K562 (cell line): ENCODE measurements around the gene GLIS2. TPM values are rescaled to one million over a fixed set of nuclear protein-coding genes. Genes with fewer than 3 reads are reported as not detected.
A peak's percentile ranks its signal among the peaks of the same experiment; 100 is the strongest.

ENCODE experiments used
- ATAC-seq: fragments of 200-7000 bp; cut with Tn5 transposase; 3 replicates; pipeline ENCODE4 v1.9.1; 2020; ENCODE audit warnings: moderate library complexity
- BruUV-seq: library from RNA; stranded (reverse); fragments of 400-500 nt; replicated peaks from 2 replicates; lab custom pipeline; 2021; lab: Mats Ljungman, UMichigan
- CTCF ChIA-PET: fragments of 300-600 bp; formaldehyde crosslinking; extraction: SDS; loops from one replicate; lab custom pipeline; 2021; ENCODE audit warnings: low intra/inter-chr PET ratio; lab: Yijun Ruan, JAX
- POLR2A ChIA-PET: fragments of 300-600, 350-650 bp; sonication (Branson Sonifier 250); formaldehyde crosslinking; extraction: SDS; loops from one replicate; lab custom pipeline; 2021; ENCODE audit warnings: antibody characterized with exemption, inconsistent platforms; lab: Yijun Ruan, JAX
- DNase-seq, 4 experiments: peaks; one replicate each; pipeline versions ENCODE4 v3.0.0 to v3.0.0-alpha.2; 2011 to 2018; ENCODE audit warnings: low spot score in 3 of 4, mixed read lengths in 3 of 4; ENCODE audit errors: extremely low read depth in 1 of 4
- FAIRE-seq: peaks from 2 replicates; lab custom pipeline; 2011; peaks lifted over from hg19 to GRCh38; lab: Jason Lieb, UNC
- H2AFZ ChIP-seq: 2 replicates; pipeline ENCODE4 v1.6.0; 2011; ENCODE audit warnings: low read depth, low read length, control low read depth, inconsistent platforms
- H3K27ac ChIP-seq: fragments of 200-600 bp; 3 replicates; pipeline ENCODE4 v1.8.0; 2011; ENCODE audit warnings: low read depth, mild to moderate bottlenecking, control low read depth, inconsistent platforms, low read length, moderate library complexity, mixed read lengths; ENCODE audit errors: extremely low read depth
- H3K27me3 ChIP-seq, 2 experiments: fragments of 300-600 bp in 1 of 2; 2 replicates in 1 of 2; 3 replicates in 1 of 2; pipeline versions ENCODE4 v1.6.0 to v1.8.0; 2011; ENCODE audit warnings: inconsistent platforms in 2 of 2, low read length in 2 of 2, mild to moderate bottlenecking in 1 of 2, mixed read lengths in 1 of 2, moderate library complexity in 1 of 2; ENCODE audit not compliant: control insufficient read depth in 2 of 2, insufficient read depth in 2 of 2
- H3K36me3 ChIP-seq: fragments of 300-600 bp; 3 replicates; pipeline ENCODE4 v1.8.0; 2011; ENCODE audit warnings: mild to moderate bottlenecking, low read length, inconsistent platforms; ENCODE audit not compliant: control insufficient read depth, insufficient read depth
- H3K4me1 ChIP-seq, 2 experiments: fragments of 200-600 bp in 1 of 2; replicated peaks in 1 of 2; 2 replicates in 1 of 2; 3 replicates in 1 of 2; pipeline versions ENCODE4 v1.5.1 to v1.8.0; 2011; ENCODE audit warnings: inconsistent platforms in 2 of 2, low read length in 2 of 2, mild to moderate bottlenecking in 1 of 2, mixed read lengths in 1 of 2, moderate library complexity in 1 of 2; ENCODE audit not compliant: control insufficient read depth in 2 of 2, insufficient read depth in 2 of 2
- H3K4me2 ChIP-seq: 2 replicates; pipeline ENCODE4 v1.6.1; 2011; ENCODE audit warnings: low read length, control low read depth, inconsistent platforms, mixed read lengths; ENCODE audit not compliant: insufficient read depth
- H3K4me3 ChIP-seq: fragments of 200-600 bp; sonication (generic), shearing (Covaris generic); 2 replicates; pipeline ENCODE4 v1.5.1; 2016; ENCODE audit warnings: control low read depth, inconsistent platforms
- H3K79me2 ChIP-seq: fragments of 200-600 bp; 3 replicates; pipeline ENCODE4 v1.8.0; 2011; ENCODE audit warnings: low read length, inconsistent platforms; ENCODE audit not compliant: control insufficient read depth, insufficient read depth
- H3K9ac ChIP-seq, 2 experiments: 2 replicates each; pipeline versions ENCODE4 v1.6.0 to v1.6.1; 2011; ENCODE audit warnings: low read depth in 2 of 2, low read length in 2 of 2, control low read depth in 1 of 2, inconsistent platforms in 1 of 2, mild to moderate bottlenecking in 1 of 2, mixed read lengths in 1 of 2; ENCODE audit not compliant: insufficient read depth in 1 of 2
- H3K9me1 ChIP-seq: one replicate; pipeline ENCODE4 v1.6.0; 2011; ENCODE audit warnings: inconsistent platforms, mild to moderate bottlenecking, low read length, moderate library complexity; ENCODE audit not compliant: control insufficient read depth, insufficient read depth
- H3K9me3 ChIP-seq: replicated peaks from 2 replicates; pipeline ENCODE4 v1.5.1; 2011; ENCODE audit warnings: low read depth, low read length, inconsistent platforms; ENCODE audit not compliant: control insufficient read depth, insufficient read depth
- H4K20me1 ChIP-seq: replicated peaks from 2 replicates; pipeline ENCODE4 v1.6.1; 2011; ENCODE audit warnings: low read length, inconsistent platforms, mixed read lengths; ENCODE audit not compliant: control insufficient read depth, insufficient read depth
- CBX1 ChIP-seq: sonication (generic); IDR thresholded peaks from 2 replicates; pipeline ENCODE4 v1.6.1; 2016; ENCODE audit warnings: antibody characterized with exemption, low read depth, mild to moderate bottlenecking
- HNRNPK ChIP-seq: fragments of 200-400 bp; formaldehyde crosslinking; IDR thresholded peaks from one replicate; pipeline ENCODE4 v1.6.1; 2018; ENCODE audit warnings: mild to moderate bottlenecking, low read depth, low read length; ENCODE audit not compliant: poor library complexity, severe bottlenecking
- KDM1A ChIP-seq, 2 experiments: fragments of 450-650 bp; IDR thresholded peaks; 2 replicates each; pipeline ENCODE4 v1.6.1; 2016; ENCODE audit warnings: mild to moderate bottlenecking in 2 of 2
- MBD2 ChIP-seq: sonication (generic); IDR thresholded peaks from 2 replicates; pipeline ENCODE4 v1.6.1; 2016; ENCODE audit warnings: low read depth, borderline replicate concordance
- MTA3 ChIP-seq: fragments of 450-650 bp; formaldehyde crosslinking; IDR thresholded peaks from 2 replicates; pipeline ENCODE4 v1.6.1; 2017; ENCODE audit warnings: mild to moderate bottlenecking, borderline replicate concordance
- POLR3A ChIP-seq: IDR thresholded peaks from 2 replicates; pipeline ENCODE4 v1.6.1; 2011; ENCODE audit warnings: borderline replicate concordance, mild to moderate bottlenecking, moderate library complexity; ENCODE audit not compliant: insufficient read length, insufficient read depth; ENCODE audit errors: extremely low read depth
- PTBP1 ChIP-seq: fragments of 200-400 bp; formaldehyde crosslinking; IDR thresholded peaks from 2 replicates; pipeline ENCODE4 v1.6.1; 2017; ENCODE audit warnings: low read depth, low read length
- RBM39 ChIP-seq: fragments of 200-400 bp; formaldehyde crosslinking; optimal IDR thresholded peaks from 2 replicates; pipeline ENCODE3; 2018; ENCODE audit warnings: low read depth, low read length
- RCOR1 ChIP-seq, 2 experiments: IDR thresholded peaks; 2 replicates each; pipeline ENCODE4 v1.6.1; 2012; ENCODE audit warnings: low read depth in 2 of 2, low read length in 2 of 2, borderline replicate concordance in 1 of 2, improper control_type of control experiment in 1 of 2
- SIN3A ChIP-seq, 2 experiments: fragments of 150-350 bp in 1 of 2; IDR thresholded peaks; 2 replicates each; pipeline ENCODE4 v1.6.1; 2011 to 2016; ENCODE audit warnings: borderline replicate concordance in 2 of 2, low read depth in 2 of 2, low read length in 2 of 2, mild to moderate bottlenecking in 2 of 2, moderate library complexity in 2 of 2; ENCODE audit not compliant: control insufficient read depth in 1 of 2
- TAL1 ChIP-seq: fragments of 450-650 bp; IDR thresholded peaks from 2 replicates; pipeline ENCODE4 v1.6.1; 2016; ENCODE audit warnings: mild to moderate bottlenecking
- ZKSCAN1 ChIP-seq: fragments of 150-350 bp; IDR thresholded peaks from 2 replicates; pipeline ENCODE4 v1.6.1; 2016; ENCODE audit warnings: low read depth, low read length
- ZNF282 ChIP-seq: sonication (generic); formaldehyde crosslinking; IDR thresholded peaks from 2 replicates; pipeline ENCODE4 v1.8.1; 2023; ENCODE audit warnings: missing genetic modification reagents
- ZNF444 ChIP-seq: fragments of 250-450 bp; sonication (Bioruptor Pico); IDR thresholded peaks from 2 replicates; pipeline ENCODE4 v1.4.0; 2020; ENCODE audit warnings: mild to moderate bottlenecking, moderate library complexity
- ZNF507 ChIP-seq: conservative IDR thresholded peaks from 2 replicates; pipeline ENCODE4 v1.6.1; 2017; ENCODE audit warnings: missing genetic modification characterization, missing compliant biosample characterization
- WGBS: fragments of 100-300 bp; shearing (Covaris generic); methylation state at CpG from one replicate; pipeline ENCODE4 v1.1.6; 2016; ENCODE audit warnings: low coverage, mixed read lengths; ENCODE audit not compliant: insufficient coverage; ENCODE audit errors: missing lambda C conversion rate; 5-methylcytosine and 5-hydroxymethylcytosine counted together
- in situ Hi-C: fragments of 300-500 bp; cut with MboI; formaldehyde crosslinking; loops from 4 replicates; pipeline ENCODE4 v1.15.0; 2018; ENCODE audit warnings: inconsistent platforms, mixed read lengths
- intact Hi-C: fragments of 100-400 bp; cut with micrococcal nuclease; formaldehyde crosslinking; loops from 2 replicates; pipeline ENCODE4 v1.14.2; 2022
- polyA plus RNA-seq, 8 experiments: library from polyadenylated mRNA; depleted of rRNA in 4 of 8; stranded (reverse) in 5 of 8; unstranded in 3 of 8; fragments of >200 nt; fragmentation: Nextera tagmentation in 2 of 8; fragmentation: Illumina TruSeq in 1 of 8; extraction: Ambion mirVana in 2 of 8; extraction: Trizol in 1 of 8; gene quantifications; 2 replicates each; pipeline versions ENCODE4 v1.2.1 to v1.2.3, GENCODE V29; 2011 to 2014; ENCODE audit warnings: inconsistent platforms in 1 of 8, missing spikeins in 1 of 8
- total RNA-seq, 7 experiments: library from RNA; depleted of rRNA in 6 of 7; stranded (reverse); fragments of >200 nt in 6 of 7; fragmentation: Illumina TruSeq in 2 of 7; extraction: Trizol in 2 of 7; gene quantifications; 2 replicates each; pipeline versions ENCODE4 v1.2.1 to v1.2.3, GENCODE V29; 2011 to 2021; ENCODE audit warnings: low replicate concordance in 1 of 7
- TF ChIP-seq, protein P1 (sequence below): fragments of 450-650 bp; conservative IDR thresholded peaks from 2 replicates; pipeline ENCODE4 v1.6.1; 2016; ENCODE audit warnings: missing genetic modification characterization, low read depth, mild to moderate bottlenecking, missing compliant biosample characterization, moderate library complexity
- TF ChIP-seq, protein P2 (sequence below): fragments of 450-650 bp; IDR thresholded peaks from 2 replicates; pipeline ENCODE4 v1.7.1; 2018; ENCODE audit warnings: mild to moderate bottlenecking, low read depth; ENCODE audit not compliant: partially characterized antibody
- TF ChIP-seq, protein P3 (sequence below), 2 experiments: fragments of 450-650 bp; IDR thresholded peaks; 2 replicates each; pipeline ENCODE4 v1.6.1; 2016

Gene GLIS2
- total and polyA plus RNA-seq, 9 of the 15 experiments (the other 6 are each of a cell fraction or from before 2014, with no cell fraction given) = 0.10 to 9.0 (median 0.57) TPM

DNA sequence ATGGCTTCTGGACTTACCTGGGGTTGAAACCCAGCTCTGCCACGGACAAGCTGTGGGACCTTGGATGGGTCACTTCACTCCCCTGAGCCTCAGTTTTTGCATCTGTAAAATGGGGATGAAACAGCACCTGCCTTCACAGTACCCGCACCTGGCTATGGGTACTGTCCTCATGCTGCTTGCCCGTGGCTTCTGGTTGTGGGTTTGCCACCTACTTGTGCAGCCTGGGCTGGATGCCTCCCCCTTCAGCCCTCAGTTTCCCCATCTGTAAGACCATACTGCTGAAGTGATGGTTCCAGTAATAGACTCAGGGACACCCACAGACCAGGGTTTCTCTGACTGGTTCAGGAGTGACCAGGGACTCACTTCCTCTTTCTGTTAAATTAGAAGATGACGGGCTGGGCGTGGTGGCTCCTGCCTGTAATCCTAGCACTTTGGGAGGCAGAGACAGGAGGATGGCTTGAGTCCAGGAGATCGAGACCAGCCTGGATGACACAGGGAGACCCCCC, 9.4 kb downstream of the GLIS2 start:
- POLR2A ChIA-PET = no interaction called here
- Histone ChIP-seq H4K20me1 (peaks cover 15% of the 10 kb centered on the region), H3K4me1 (peaks cover 4 to 77% of the 10 kb centered on the region in 2 experiments), H3K9ac (no peak overlapping the region; a peak in 1 of 4 replicates), H3K4me3 (no peak overlapping the region), H3K4me2 (no peak overlapping the region), H3K27ac (no peak overlapping the region), H2AFZ (no peak overlapping the region), H3K9me1 (no peaks in the 10 kb centered on the region), H3K27me3 (no peaks in the 10 kb centered on the region), H3K79me2 (peaks cover 9% of the 10 kb centered on the region; the same call in 2 of the 3 replicates), H3K36me3 (no peaks in the 10 kb centered on the region), H3K9me3 (no peaks in the 10 kb centered on the region)
- DNase-seq = peak in 1 of 4 experiments; percentile 31
- intact Hi-C loops = no loop called here
- no peak for FAIRE-seq
- 38% methylated on average over 6 of the region's 6 CpGs for WGBS
- in situ Hi-C loops = loop anchor here (10.0 kb wide), 2 partner anchors 121 to 341 kb away; no protein-coding TSS in a partner anchor
- no TSS peak for BruUV-seq
- no peak for ATAC-seq
- CTCF ChIA-PET = no interaction called here
- TF ChIP-seq ZNF444 = no peak
- 0 out of 2 replicates have a peak, but pooled peaks have one; percentile 27 for TF ChIP-seq ZKSCAN1
- TF ChIP-seq, protein P1, sequence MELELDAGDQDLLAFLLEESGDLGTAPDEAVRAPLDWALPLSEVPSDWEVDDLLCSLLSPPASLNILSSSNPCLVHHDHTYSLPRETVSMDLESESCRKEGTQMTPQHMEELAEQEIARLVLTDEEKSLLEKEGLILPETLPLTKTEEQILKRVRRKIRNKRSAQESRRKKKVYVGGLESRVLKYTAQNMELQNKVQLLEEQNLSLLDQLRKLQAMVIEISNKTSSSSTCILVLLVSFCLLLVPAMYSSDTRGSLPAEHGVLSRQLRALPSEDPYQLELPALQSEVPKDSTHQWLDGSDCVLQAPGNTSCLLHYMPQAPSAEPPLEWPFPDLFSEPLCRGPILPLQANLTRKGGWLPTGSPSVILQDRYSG (tag) = no peak
- no peak for TF ChIP-seq POLR3A
- TF ChIP-seq CBX1 = peak; percentile 94
- no peak for TF ChIP-seq HNRNPK
- no peak for TF ChIP-seq SIN3A (IDR thresholded peaks at IDR 0.05; ENCODE audit: borderline replicate concordance in 2 of 2, control insufficient read depth in 1 of 2, low read depth in 2 of 2, low read length in 2 of 2)
- TF ChIP-seq, protein P2, sequence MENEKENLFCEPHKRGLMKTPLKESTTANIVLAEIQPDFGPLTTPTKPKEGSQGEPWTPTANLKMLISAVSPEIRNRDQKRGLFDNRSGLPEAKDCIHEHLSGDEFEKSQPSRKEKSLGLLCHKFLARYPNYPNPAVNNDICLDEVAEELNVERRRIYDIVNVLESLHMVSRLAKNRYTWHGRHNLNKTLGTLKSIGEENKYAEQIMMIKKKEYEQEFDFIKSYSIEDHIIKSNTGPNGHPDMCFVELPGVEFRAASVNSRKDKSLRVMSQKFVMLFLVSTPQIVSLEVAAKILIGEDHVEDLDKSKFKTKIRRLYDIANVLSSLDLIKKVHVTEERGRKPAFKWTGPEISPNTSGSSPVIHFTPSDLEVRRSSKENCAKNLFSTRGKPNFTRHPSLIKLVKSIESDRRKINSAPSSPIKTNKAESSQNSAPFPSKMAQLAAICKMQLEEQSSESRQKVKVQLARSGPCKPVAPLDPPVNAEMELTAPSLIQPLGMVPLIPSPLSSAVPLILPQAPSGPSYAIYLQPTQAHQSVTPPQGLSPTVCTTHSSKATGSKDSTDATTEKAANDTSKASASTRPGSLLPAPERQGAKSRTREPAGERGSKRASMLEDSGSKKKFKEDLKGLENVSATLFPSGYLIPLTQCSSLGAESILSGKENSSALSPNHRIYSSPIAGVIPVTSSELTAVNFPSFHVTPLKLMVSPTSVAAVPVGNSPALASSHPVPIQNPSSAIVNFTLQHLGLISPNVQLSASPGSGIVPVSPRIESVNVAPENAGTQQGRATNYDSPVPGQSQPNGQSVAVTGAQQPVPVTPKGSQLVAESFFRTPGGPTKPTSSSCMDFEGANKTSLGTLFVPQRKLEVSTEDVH = no peak
- TF ChIP-seq TAL1 = no peak
- no peak for TF ChIP-seq ZNF282 (CRISPR knock-in tag)
- TF ChIP-seq RBM39 = no peak
- TF ChIP-seq, protein P3, sequence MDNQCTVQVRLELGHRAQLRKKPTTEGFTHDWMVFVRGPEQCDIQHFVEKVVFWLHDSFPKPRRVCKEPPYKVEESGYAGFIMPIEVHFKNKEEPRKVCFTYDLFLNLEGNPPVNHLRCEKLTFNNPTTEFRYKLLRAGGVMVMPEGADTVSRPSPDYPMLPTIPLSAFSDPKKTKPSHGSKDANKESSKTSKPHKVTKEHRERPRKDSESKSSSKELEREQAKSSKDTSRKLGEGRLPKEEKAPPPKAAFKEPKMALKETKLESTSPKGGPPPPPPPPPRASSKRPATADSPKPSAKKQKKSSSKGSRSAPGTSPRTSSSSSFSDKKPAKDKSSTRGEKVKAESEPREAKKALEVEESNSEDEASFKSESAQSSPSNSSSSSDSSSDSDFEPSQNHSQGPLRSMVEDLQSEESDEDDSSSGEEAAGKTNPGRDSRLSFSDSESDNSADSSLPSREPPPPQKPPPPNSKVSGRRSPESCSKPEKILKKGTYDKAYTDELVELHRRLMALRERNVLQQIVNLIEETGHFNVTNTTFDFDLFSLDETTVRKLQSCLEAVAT (IDR thresholded peaks at IDR 0.05) = no peak
- TF ChIP-seq KDM1A (IDR thresholded peaks at IDR 0.05) = peak; percentile 86 to 89
- TF ChIP-seq ZNF507 (tag) = no peak
- TF ChIP-seq MBD2 = no peak
- 0 out of 2 replicates have a peak, but pooled peaks have one; percentile 42 for TF ChIP-seq PTBP1
- peak in 1 of 2 experiments; percentile 76; a peak in 3 of 4 replicates for TF ChIP-seq RCOR1 (IDR thresholded peaks at IDR 0.05; ENCODE audit: borderline replicate concordance in 1 of 2, low read depth in 2 of 2, low read length in 2 of 2)
- no peak for TF ChIP-seq MTA3
